Activated CD8-positive, alpha-beta memory T cell treated with anti-CD3 and anti-CD28 coated beads, Interleukin-2, amount 50 U/mL, for 24 hours (primary cell): ENCODE measurements around the gene FEN1.
A peak's percentile ranks its signal among the peaks of the same experiment; 100 is the strongest.

Source experiments
- DNase-seq: peaks from one replicate; pipeline ENCODE4 v3.0.0-alpha.2; 2020; ENCODE audit errors: extremely low read depth

The FEN1 gene, protein sequence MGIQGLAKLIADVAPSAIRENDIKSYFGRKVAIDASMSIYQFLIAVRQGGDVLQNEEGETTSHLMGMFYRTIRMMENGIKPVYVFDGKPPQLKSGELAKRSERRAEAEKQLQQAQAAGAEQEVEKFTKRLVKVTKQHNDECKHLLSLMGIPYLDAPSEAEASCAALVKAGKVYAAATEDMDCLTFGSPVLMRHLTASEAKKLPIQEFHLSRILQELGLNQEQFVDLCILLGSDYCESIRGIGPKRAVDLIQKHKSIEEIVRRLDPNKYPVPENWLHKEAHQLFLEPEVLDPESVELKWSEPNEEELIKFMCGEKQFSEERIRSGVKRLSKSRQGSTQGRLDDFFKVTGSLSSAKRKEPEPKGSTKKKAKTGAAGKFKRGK

DNA sequence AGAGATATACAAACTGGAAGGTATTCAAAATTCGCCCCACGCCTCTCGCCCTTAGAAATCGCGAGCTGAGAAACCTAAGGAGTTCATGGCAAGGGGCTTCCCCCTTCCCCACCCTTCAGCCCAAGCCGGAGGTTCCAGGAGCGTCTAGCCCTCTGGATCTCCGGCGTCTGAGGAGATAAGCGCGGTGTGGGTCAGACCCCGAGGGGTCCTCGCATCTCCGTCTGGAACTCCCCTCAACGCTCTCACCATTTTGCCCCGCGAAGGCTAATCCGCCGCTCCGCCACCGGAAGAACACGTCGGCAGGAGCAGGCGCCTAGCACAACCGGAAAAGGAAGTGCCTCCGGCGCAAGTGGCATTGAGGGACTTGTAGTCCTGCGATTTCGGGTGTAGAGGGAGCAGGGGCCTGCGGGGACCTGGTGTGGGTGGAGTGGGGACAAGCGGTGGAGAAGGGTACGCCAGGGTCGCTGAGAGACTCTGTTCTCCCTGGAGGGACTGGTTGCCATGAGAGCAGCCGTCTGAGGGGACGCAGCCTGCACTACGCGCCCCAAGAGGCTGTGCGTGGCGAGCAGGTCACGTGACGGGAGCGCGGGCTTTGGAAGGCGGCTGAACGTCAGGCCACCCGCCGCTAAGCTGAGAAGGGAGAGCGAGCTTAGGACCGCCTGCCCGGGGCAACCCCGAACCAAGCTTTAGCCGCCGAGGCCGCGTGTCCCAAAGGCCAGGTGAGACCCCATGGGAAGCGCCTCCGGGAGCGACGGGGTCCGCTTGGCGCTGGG, at the start of gene FEN1, which contains the start of gene TMEM258:
FEN1 (plus strand) TSS at position 602 of the 773 bp plus-strand sequence. CDS start 2,451 bp downstream, outside the sequence.
TMEM258 (minus strand) TSS at position 290 of the 773 bp plus-strand sequence; CDS start at position 249, 41 bp downstream.
- DNase-seq: peak; percentile 71

DNA sequence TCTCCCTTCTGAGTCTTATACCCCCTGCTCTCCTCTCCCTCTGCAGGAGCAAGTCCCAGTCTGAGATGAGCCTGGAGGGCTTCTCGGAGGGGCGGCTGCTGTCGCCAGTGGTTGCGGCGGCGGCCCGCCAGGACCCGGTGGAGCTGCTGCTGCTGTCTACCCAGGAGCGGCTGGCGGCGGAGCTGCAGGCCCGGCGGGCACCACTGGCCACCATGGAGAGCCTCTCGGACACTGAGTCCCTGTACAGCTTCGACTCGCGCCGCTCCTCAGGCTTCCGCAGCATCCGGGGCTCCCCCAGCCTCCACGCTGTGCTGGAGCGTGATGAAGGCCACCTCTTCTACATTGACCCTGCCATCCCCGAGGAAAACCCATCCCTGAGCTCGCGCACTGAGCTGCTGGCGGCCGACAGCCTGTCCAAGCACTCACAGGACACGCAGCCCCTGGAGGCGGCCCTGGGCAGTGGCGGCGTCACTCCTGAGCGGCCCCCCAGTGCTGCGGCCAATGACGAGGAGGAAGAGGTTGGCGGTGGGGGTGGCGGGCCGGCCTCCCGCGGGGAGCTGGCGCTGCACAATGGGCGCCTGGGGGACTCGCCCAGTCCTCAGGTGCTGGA, 49.1 kb upstream of the FEN1 start:
- no peak for DNase-seq

DNA sequence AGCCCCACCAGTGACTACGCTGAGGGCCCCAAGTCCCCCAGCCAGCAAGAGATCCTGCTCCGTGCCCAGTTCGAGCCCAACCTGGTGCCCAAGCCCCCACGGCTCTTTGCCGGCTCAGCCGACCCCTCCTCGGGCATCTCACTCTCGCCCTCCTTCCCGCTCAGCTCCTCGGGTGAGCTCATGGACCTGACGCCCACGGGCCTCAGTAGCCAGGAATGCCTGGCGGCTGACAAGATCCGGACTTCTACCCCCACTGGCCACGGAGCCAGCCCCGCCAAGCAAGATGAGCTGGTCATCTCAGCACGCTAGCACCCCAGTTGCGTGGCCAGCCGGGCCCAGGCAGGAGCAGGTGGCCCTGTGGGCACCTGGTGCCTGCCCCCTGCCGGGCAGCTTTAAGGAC, 48.5 kb upstream of the FEN1 start:
- DNase-seq: no peak

DNA sequence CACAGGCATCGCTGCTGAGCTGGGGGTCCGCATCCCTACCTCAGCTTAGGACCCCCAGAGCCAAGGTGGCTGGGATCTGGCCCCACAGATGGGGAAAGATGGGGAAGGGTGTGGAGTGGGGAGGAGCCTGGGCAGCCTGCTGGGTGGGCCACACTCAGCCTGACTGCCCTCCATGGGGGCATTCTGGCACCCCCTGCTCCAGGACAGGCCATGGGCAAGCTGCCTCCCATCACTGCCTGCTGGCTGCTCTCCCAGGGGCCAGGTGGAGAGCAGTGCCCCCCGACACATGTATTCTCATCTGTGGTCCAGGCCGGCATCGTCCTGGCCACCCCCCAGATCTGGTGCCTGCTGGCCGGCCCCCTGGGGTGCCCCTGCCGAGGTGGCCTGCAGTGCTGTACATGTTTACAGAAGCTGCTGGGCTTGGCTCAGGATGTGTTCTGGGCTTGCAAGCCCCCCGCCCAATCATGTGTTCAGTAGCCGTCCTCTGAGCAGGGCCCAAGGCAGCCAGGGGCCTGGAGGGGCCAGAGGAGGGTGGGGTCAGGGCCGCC, 48.0 kb upstream of the FEN1 start:
- no peak for DNase-seq

DNA sequence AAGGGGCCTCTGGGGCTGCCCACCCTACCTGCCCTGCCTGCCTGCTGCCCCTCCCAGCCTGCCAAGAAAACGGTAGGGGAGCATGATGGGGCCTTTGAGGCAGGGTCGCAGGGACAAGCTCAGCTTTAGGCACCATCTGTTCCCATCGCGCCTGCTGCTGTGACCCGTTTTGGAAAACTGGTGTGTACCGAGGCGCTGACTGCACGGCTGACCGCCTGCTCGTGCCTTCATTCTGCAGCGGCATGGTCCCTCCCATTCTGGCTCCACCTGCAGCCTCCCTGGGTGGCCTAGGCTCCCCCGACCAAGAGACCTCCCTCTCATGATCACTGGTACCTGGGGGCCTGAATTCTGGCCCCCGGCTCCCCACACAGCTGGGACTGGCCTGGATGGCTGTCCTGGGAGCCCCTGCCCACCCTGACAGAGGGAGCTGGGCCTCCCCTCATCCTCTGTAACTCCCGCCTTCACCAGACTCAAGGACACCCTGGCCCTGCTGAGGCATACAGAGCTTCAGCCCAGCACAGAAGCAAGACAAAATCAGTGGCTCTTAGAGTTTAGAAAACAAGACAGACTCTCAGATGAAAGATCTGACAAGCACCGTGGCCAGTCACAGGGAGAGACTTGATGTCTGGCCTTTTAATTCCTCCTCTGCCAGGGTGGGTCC, 46.8 kb upstream of the FEN1 start:
- DNase-seq: no peak

DNA sequence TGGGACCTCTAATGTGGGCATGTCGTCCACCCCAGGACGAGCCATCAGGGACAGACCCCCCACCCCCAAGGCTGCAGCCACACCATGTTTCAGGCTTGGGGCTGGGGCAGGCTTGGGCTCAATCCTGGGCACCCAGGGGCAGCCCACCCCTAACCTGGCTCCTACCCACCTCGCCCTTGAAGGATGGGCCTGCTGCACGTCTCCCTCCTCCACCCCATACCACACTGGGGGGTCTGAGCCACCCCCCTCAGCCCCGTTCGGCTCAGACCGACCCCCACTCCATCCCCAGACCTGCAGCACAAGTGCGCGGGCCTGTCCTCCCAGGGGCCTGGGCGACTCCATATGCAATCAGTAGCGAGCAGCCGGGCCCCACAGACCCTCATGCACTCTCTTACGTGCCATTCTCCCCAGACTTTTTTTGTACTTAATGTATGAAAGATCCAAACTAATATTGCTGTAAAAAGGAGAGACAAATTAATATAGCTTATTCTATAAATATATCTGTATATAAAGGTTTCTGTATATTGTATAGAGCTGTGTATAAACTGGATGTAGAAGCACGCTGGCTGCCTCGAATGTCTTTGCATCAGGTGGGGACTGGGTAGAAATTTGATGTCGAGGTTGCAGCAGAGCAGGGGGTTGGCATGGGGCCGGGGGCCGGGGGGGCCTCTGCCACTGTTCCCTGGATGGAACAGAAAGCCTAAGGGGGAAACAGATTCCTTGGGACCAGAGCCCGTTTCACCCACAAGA, 46.1 kb upstream of the FEN1 start:
- DNase-seq: no peak

DNA sequence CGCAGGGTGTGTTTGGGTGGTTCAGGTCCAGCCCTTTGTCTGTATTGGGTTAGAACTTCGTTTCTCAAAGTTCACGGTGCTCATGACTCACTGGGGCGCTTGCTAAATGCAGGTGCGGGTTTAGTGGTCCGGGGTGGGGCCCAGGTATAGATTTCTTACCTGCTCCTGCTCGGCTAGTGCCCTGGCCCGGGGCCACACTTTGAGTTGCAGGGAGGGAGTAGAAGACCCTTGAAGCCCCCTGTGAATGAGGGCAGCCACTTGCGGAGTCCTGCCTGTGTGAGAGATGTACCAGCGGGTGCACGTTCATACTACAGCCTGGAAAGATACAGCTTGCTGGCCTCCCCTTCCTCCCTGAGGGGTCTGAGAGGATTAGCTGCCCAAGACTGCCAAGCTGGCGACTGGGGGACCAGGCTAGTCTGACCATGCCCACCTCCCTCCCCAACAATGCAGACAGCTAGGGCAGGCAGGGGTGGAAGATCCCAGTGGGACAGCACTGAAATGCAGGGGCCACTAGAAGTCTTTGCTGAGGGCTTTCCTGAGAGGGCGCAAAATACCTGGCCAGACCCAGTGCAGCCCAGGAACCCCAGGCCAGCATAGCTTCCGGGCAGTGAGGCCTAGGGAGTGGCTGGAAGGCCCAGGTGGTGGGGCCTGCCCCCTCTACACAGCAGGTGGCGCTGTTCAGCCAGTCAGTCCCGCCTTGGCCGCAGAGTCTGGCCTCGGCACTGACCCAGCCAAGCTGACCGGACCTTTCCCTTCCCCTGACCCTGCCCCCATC, 45.3 kb upstream of the FEN1 start:
- DNase-seq: no peak

DNA sequence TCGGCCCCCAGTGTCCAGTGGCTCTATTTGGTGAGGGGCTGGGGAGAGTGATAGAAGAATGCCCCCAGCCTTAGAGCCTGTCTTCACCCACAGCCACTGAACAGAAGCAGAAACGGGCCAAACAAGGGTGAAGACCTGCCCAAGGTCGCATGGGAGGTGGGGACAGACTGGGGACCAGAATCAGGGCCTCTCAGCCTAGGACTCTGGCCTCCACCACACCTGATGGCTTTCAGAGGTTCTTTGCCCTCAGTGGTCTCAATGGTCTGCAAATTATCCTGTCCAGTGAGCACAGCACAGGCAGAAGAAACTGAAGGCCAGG, 44.8 kb upstream of the FEN1 start:
- DNase-seq: no peak

DNA sequence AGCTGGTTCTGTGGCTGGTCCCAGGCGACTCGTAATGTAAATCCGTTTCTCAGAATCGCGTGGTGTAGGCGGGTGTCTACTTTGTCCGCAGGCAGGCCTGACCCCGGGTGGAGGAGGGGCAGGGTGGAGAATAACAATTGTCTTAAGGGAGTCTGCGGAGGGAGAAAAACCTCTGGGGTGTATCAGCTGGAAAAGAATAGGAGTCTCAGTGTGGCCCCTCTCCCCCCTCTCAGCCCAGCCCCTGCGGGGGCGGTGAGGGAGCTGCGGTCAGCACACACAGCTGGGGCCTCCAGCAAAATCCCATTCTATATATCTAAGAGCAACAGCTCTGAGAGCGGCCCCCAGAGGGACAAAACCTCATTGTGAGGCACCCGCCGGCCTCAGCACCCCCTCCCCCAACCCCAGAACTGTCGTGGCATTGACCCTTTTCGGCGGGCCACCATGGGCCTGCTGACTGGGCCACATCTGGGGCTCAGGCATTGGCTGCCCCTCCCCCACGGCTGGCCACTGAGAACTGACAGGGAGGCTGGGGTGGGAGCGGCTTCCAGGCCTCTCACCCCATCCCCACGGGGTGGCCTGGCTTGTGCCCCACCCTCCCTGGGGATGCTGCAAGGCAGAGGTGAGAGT, 43.0 kb upstream of the FEN1 start:
- DNase-seq: no peak

DNA sequence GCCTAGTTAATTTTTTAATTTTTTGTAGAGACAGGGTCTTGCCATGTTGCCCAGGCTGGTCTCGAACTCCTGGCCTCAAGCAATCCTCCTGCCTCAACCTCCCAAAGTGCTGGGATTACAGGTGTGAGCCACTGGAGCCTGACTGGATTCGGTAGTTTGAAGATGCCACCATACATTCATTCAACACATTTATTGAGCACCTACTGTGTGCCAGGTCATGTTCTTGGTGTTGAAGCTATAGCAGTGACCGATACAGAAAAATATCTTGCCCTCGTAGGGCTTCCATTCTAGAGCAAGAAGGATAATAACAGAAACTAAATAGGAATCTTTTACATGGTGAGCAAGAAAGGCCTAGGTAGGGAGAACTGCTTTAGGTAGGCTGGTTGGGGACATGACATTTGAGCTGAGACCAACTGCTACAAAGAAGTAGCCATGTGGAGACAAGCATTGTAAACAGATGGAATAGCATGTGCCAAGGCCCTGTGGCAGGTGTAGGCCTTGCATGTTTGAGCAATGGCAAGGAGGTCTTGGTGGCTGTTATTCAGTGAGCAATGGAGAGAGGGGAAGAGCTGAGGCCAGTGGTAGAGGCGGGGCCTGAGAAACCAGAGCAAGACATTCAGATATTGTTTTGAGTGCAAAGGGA, 42.0 kb upstream of the FEN1 start:
- no peak for DNase-seq

DNA sequence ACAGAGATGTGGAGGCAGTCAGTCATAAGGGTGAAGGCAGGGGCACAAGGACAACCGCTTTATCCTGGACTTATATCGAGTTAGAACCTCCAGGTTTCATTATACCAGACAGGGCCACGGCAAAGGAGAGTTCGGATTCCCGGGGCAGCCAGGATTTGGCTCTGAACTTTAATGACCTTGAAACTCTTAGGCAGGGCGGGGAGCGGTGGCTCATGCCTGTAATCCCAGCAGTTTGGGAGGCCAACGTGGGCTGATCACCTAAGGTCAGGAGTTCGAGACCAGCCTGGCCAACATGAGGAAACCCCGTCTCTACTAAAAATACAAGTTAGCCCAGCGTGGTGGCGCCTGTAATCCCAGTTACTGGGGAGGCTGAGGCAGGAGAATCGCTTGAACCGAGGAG, 41.3 kb upstream of the FEN1 start:
- no peak for DNase-seq

DNA sequence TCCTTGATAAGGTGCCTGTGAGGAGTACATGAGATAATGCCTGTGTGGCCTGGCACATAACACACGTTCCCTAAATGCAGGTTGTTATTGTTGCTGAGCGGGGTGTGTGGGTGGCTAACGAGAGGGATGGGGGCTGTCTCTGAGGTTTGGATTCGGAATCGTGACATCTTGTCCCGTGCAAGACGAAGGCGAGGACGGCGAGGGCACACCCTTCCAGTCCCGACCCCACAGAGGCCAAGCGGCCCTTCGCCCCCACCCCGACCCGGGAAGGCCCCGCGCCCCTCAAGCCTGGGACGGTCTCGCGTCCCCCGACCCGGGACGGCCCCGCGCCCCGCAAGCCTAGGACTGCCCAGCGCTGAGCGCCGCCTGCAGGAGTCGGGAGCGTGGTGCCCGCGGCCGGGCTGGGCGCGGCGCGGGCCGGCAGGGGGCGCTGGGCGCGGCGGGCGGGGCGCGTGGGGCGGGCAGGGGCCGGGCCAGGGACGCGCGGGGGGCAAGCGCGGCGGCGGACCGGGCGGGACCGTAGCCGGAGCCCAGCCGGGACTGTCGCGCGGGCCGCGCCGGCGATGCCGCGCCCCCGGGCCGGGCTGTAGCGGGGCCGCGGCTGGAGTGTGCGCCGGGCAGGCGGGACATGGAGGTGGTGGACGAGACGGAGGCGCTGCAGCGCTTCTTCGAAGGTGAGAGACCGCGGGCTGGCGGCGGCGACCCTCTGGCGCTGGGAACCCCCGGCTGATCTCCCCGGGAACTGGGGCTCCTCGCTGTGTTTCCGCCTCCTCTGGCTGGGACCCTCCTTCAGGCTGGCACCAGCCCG, 40.4 kb upstream of the FEN1 start, which contains the start of gene MYRF:
MYRF (plus strand) TSS at position 520 of the 808 bp plus-strand sequence; CDS start at position 629, 109 bp downstream.
- no peak for DNase-seq

DNA sequence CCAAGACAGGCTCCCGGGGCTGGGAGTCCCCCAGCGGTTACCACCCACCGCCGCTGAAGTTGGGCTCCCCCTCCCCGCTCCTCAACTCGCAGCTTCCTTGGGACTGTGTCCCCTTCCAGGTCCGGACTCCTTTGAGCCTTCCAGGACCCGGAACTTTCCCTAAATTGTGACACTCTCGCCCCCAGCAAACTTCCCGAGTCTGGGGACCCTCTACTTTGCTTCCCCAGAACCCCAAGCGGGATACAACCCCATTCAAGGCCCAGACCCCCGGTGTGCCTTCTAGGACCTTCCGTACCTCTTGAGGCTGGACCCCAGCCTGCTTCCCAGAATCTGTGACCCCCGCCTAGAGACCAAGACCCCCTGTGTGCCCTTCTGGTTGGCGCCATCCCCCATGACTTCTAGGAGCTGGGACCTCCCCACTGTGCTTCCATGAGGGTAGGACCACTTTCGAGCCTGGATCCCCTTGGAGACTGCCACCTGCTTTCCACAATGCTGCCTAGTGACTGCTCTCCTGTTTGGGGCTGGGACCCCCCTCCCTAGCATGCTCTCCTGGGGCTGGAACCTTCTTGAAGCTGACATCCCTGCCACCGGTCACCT, 39.7 kb upstream of the FEN1 start:
- DNase-seq: no peak

DNA sequence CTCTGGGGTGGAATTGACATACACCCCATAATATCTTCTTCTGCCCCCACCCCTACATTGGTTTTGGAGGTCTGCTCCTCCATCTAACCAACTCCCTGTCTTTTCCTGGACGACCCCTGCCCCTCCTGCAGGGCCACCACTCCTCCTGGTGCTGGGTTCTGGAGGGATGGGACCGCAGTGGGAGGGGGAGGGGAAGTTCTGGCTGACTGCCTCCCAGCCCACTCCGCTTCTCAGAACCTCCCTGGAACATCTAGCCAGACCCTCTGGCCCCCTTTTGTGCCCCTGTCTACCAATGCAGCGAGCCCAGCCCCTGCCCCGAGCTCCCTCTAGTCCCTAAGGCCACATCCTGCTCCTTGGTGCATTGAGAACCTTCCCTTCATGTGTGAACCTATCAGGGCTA, 39.0 kb upstream of the FEN1 start:
- no peak for DNase-seq

DNA sequence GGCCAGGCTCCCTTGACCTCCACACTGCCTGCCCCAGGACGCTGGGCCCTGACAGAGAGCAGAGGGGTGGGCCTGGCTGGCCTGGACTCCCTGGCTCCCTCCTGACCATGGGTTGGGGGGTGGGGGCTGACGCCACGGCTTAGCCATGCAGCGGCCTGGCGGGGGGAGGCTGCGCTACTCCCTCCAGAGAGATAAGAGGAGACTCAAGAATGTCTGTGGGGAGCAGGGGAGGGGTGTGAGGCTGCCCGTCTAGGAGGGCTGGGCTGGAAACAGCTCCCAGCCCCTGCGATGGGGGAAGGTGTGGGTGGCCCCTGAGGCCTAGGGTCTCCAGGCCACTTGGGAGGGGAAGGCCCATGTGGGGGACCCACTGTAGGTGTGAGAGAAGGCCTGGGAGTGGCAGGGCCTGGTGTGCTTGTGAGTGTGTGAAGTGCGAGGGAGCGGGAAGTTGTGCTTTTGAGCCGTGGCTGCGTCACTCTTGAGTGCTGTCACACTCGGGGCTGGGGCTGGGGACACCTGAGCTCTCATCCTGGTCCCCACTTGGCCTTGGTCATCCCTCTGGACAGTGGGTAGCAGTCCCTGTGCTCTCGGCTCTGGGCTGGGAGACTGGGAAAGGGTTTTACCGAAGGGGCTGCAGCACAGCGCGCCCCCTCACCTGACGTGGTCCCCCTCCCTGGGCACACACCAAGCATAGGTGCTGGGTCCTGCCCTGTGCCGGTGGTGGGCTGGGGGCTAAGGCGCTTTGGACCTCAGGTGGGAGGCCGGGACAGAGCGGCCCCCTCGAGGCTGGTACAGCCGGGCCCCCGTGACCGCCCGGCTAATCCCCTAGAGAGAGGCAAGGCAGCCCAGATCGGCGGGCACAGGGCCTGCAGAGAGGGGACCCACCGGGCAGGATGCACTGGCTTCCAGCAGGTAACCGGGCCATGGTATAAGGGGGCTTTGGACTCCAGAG, 37.9 kb upstream of the FEN1 start:
- no peak for DNase-seq

DNA sequence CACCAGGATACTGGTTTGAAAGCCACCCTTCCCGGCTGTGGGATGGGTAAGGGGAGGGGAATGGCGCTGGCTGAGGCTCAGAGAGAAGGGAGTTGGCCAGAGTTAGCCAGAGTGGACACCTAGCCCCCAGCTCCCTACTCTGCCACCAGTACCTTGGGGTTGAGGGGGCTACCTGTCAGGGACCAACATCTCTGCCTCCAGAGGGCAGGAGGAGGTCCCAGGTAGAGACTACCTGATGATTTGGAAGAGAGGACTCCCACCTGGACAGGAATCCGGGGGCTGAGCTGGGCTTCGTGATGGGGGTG, 36.6 kb upstream of the FEN1 start:
- DNase-seq: no peak
